Bronchial epithelial cell (primary cell): ENCODE measurements around the gene DMKN. TPM values are rescaled to one million over a fixed set of nuclear protein-coding genes. Genes with fewer than 3 reads are reported as not detected.

Experiments
- DNase-seq: peaks from one replicate; pipeline ENCODE4 v3.0.0-alpha.2; 2010; ENCODE audit warnings: low read depth
- FAIRE-seq: peaks from 2 replicates; lab custom pipeline; 2011; peaks lifted over from hg19 to GRCh38; lab: Jason Lieb, UNC
- H3K27me3 ChIP-seq: 2 replicates; pipeline ENCODE4 v1.5.1; 2011; ENCODE audit warnings: low read length; ENCODE audit not compliant: control insufficient read depth, insufficient read depth
- H3K36me3 ChIP-seq: 2 replicates; pipeline ENCODE4 v1.5.1; 2011; ENCODE audit warnings: low read length; ENCODE audit not compliant: control insufficient read depth, insufficient read depth
- H3K4me3 ChIP-seq: 2 replicates; pipeline ENCODE4 v1.5.1; 2011; ENCODE audit warnings: mild to moderate bottlenecking, low read depth, low read length, control low read depth
- total RNA-seq: library from RNA; depleted of rRNA; stranded (reverse); fragments of >200 nt; gene quantifications from 2 replicates; pipeline ENCODE4 v1.2.1, GENCODE V29; 2014
- TF ChIP-seq, protein P1 (sequence below): IDR thresholded peaks from 2 replicates; pipeline ENCODE4 v1.5.1; 2011; ENCODE audit warnings: mild to moderate bottlenecking, moderate library complexity, low read length, control low read depth, inconsistent platforms; ENCODE audit not compliant: insufficient read depth, severe bottlenecking

The DMKN gene
- total RNA-seq, 1 donor from 2014 or later: 97.4 TPM

DNA sequence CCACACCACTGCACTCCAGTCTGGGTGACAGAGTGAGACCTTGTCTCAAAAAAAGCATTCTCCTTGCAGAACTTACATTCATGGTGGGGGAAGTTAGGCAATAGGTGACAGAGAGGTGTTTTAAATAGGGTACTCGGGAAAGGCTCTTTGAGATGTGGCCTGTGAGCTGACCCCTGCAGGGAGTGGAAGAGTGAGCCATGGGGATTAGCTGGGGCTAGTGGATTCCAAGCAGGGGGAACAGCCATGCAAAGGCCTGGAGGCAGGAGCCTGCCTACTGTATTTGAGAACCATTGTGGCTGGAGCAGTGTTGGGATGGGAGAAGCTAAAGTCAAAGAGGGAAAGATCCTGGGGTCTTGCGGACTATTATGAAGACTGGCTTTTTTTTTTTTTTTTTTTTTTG lies 3.9 kb upstream of the DMKN start:
- Histone ChIP-seq H3K4me3 (no peak overlapping the region), H3K27me3 (no peaks in the 10 kb centered on the region), H3K36me3 (no peaks in the 10 kb centered on the region)
- TF ChIP-seq, protein P1, sequence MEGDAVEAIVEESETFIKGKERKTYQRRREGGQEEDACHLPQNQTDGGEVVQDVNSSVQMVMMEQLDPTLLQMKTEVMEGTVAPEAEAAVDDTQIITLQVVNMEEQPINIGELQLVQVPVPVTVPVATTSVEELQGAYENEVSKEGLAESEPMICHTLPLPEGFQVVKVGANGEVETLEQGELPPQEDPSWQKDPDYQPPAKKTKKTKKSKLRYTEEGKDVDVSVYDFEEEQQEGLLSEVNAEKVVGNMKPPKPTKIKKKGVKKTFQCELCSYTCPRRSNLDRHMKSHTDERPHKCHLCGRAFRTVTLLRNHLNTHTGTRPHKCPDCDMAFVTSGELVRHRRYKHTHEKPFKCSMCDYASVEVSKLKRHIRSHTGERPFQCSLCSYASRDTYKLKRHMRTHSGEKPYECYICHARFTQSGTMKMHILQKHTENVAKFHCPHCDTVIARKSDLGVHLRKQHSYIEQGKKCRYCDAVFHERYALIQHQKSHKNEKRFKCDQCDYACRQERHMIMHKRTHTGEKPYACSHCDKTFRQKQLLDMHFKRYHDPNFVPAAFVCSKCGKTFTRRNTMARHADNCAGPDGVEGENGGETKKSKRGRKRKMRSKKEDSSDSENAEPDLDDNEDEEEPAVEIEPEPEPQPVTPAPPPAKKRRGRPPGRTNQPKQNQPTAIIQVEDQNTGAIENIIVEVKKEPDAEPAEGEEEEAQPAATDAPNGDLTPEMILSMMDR: no peak
- FAIRE-seq: no peak
- no peak for DNase-seq

DNA sequence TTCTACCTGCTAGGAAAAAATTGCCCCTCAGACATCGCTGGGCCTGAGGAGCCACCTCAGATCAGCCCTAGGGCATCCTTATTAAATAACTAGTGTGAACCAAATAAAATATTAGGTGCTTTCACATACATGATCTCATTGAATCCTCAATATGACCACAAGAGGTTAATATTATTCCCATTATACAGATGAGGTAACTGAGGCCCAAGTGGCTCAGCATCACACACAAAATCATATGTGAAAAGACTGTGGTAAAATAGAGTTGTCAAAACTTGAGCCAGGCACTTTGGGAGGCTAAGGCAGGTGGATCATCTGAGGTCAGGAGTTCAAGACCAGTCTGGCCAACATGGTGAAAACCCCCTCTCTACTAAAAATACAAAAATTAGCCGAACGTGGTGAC lies 2.9 kb upstream of the DMKN start:
- TF ChIP-seq, protein P1: no peak
- FAIRE-seq (no peak), DNase-seq (no peak)
- H3K36me3 ChIP-seq: no peaks in the 10 kb centered on the region
- no peaks in the 10 kb centered on the region for H3K27me3 ChIP-seq
- no peak overlapping the region for H3K4me3 ChIP-seq

DNA sequence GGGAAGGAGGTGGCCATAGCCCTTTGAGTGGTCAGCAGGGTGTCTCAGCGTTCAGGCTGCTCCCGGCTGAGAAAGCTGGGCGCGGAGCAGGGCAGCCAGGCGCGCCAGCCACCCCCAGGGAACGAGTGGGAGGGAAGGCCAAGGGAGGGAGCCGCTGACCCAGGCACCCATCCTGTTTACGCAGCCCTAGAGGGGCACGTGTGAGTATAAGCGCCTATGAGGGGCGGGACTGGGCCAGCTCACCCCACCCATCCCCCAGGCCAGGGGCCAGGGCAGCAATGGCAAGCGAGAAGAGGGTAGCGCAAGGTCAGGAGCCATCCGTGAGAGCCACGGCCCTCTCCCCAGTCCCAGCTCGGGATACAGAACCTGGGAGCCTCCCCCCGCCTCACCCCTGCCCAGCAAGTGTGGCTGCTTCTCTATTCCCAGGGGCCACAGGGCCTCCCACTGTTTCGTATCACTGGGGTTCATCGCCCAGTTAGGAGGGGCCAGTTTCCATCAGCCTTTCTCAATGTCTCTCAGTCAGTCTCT lies 897 bp upstream of the DMKN start:
- no peaks in the 10 kb centered on the region for H3K36me3 ChIP-seq
- no peak for FAIRE-seq
- H3K4me3 ChIP-seq: no peak overlapping the region
- H3K27me3 ChIP-seq: no peaks in the 10 kb centered on the region
- TF ChIP-seq, protein P1: no peak
- no peak for DNase-seq

DNA sequence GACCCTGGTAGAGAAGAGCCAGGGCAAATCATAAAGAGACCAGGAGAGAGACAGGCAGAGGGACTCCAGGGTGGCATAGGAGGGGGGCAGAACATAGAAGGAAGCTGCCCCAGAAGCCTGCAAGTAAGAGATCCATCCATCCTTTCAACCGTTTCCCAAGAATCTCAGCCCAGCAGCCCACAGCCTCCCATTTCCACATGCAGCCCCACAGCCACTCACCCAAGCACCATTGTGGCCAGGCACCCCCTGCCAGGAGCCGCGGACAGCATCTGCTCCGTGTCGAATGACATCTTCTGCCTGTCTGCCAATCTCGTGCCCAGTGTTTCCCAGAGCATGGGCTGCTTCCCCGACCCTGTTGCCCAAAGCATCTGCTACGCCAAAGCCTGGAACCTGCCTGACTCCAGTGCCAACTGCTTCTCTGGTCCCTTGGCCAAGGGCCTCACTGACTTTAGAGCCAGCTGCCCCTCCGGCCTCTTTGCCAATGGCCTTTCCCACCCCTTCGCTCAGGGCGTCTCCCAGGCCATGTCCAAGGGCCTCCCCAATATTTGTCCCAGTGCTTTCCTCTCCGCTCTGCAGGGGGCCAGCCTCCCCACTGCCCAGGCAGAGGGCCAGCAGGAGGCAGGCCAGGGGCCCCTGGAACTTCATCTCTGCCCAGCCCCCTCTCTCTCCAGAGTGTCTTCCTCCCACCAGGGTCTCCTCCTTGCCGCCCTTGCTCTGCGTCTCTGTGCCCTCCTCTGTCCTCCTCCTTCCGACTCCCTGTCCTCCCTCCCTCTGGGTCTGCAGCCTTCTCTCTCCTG lies 420 bp downstream of the DMKN start:
- no peak for DNase-seq
- H3K27me3 ChIP-seq: no peaks in the 10 kb centered on the region
- H3K36me3 ChIP-seq: no peaks in the 10 kb centered on the region
- no peak overlapping the region for H3K4me3 ChIP-seq
- FAIRE-seq: no peak
- TF ChIP-seq, protein P1: no peak

DNA sequence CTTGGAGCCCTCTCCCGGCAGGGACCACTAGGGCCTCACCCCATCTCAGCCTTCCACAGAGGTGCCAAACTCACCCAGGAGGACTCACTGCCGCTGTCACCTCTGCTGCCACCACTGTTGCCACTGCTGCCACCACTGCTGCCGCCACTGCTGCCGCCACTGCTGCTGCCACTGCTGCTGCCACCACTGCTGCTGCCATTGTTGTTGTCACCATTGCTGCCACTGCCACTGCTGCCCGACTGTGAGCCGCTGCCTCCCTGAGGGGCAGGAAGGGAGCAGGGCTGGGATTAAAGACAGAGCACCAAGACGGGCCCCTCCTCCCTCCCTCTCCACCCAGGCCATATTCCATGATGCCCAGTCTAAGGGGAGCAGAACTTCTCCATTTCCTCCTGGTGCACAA lies 2.1 kb downstream of the DMKN start:
- Histone ChIP-seq H3K36me3 (peaks cover 5% of the 10 kb centered on the region), H3K27me3 (no peaks in the 10 kb centered on the region), H3K4me3 (no peak overlapping the region)
- DNase-seq (no peak), FAIRE-seq (no peak)
- TF ChIP-seq, protein P1: no peak

DNA sequence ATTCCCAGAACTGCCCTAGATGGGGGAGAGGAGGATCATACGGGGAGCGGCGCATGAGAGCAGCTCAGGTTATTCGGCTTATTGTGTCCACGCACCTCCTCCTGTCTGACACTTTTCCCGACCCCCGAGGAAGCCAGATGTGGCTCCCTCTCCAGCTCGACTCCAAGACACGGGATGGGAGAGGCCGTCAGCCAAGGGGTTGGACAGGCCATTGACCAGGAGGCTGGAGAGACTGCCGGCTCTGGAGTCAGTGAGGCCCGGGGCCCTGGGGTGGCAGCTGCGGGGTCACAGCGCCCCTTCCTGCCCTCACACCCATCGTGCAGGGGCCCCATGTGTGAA lies 2.9 kb downstream of the DMKN start:
- Histone ChIP-seq H3K4me3 (peak overlapping the region; percentile 52), H3K27me3 (no peaks in the 10 kb centered on the region), H3K36me3 (peaks cover 9% of the 10 kb centered on the region)
- no peak for DNase-seq
- no peak for FAIRE-seq
- TF ChIP-seq, protein P1: no peak
